Ovary (tissue), 9 donors: ENCODE data around the gene SPEG. TPM values are rescaled to one million over a fixed set of nuclear protein-coding genes. Genes with fewer than 3 reads are reported as not detected.
A peak's percentile ranks its signal among the peaks of the same experiment; 100 is the strongest.

Experiments
- DNase-seq, 5 donors: peaks; one replicate each; pipeline ENCODE4 v3.0.0-alpha.2; 2019 to 2020
- H3K27ac ChIP-seq, 2 donors: fragments of 200-600 bp; one replicate each; pipeline versions ENCODE4 v1.5.1 to v1.8.0; 2019 to 2022
- H3K27me3 ChIP-seq: fragments of 200-600 bp; one replicate; pipeline ENCODE4 v1.8.0; 2022
- H3K36me3 ChIP-seq: fragments of 200-600 bp; sonication (generic); one replicate; pipeline ENCODE4 v1.5.1; 2019
- H3K4me1 ChIP-seq: one replicate; pipeline ENCODE4 v1.8.1; 2013; ENCODE audit warnings: mild to moderate bottlenecking, moderate library complexity; ENCODE audit not compliant: insufficient read depth
- H3K4me3 ChIP-seq: fragments of 200-600 bp; sonication (generic); one replicate; pipeline ENCODE4 v1.5.1; 2017
- H3K9me3 ChIP-seq, 2 donors: fragments of 200-600 bp in 1 of 2; sonication (generic) in 1 of 2; one replicate each; pipeline versions ENCODE4 v1.5.1 to v1.8.1; 2013 to 2019; ENCODE audit warnings: mild to moderate bottlenecking in 1 of 2, moderate library complexity in 1 of 2
- EP300 ChIP-seq: sonication (generic); formaldehyde crosslinking; IDR thresholded peaks from one replicate; pipeline ENCODE4 v1.6.1; 2017; ENCODE audit warnings: antibody characterized with exemption
- POLR2A ChIP-seq: fragments of 450-650 bp; IDR thresholded peaks from one replicate; pipeline ENCODE4 v1.6.1; 2017; ENCODE audit warnings: antibody characterized with exemption, mild to moderate bottlenecking, moderate library complexity
- WGBS, 3 donors: extraction: QIAGEN DNeasy Blood & Tissue Kit in 1 of 3; methylation state at CpG; one replicate each; pipeline versions ENCODE4 v1.1.5 to v1.1.7; 2013 to 2017; 5-methylcytosine and 5-hydroxymethylcytosine counted together
- intact Hi-C, 4 donors: fragments of 100-400 bp; cut with DNase I; formaldehyde crosslinking; loops; one replicate each; pipeline versions ENCODE4 v1.11.0 to v1.15.1; 2022 to 2023
- polyA plus RNA-seq, 2 donors: library from polyadenylated mRNA; stranded (reverse); fragments of 200-250 nt in 1 of 2; fragments of 350-450 nt in 1 of 2; fragmentation: Illumina TruSeq in 1 of 2; extraction: RNeasy Lipid Tissue Mini Kit (QIAGEN cat#74804) in 1 of 2; gene quantifications; one replicate each; pipeline ENCODE4 v1.2.3, GENCODE V29; 2013 to 2014
- total RNA-seq, 7 donors: library from RNA; depleted of rRNA in 2 of 7; stranded (reverse); fragments of >200 nt in 2 of 7; fragmentation: NEBNext Ultra II Directional in 3 of 7; extraction: Animal tissue kit (Norgen Biotek cat#: 25700) in 3 of 7; gene quantifications; one replicate each; pipeline versions ENCODE4 v1.1.0 to v1.2.4, GENCODE V29; 2016 to 2023
- TF ChIP-seq, protein P1 (sequence below), 3 donors: fragments of 450-650 bp in 2 of 3; fragments of 200-600 bp in 1 of 3; IDR thresholded peaks; one replicate each; pipeline versions ENCODE4 v1.5.1 to v1.8.0; 2016 to 2022; ENCODE audit warnings: antibody characterized with exemption in 3 of 3, mild to moderate bottlenecking in 1 of 3
- donor health status: DM: no; HTN: no; CAD: no; lungs with moderate emphysema.
- donor health status: DM: no; HTN: no; CAD: no.
- donor health status: Bipolar disorder and iron deficiency.
- donor health status: DM: yes; HTN: yes; CAD: no.
- donor health status: DM: no; HTN: no; CAD: no.
- donor health status: DM: yes; HTN: yes; CAD: no.

Gene SPEG
- total and polyA plus RNA-seq, 9 donors, result 9.9 to 79.7 (median 29.6) TPM

DNA sequence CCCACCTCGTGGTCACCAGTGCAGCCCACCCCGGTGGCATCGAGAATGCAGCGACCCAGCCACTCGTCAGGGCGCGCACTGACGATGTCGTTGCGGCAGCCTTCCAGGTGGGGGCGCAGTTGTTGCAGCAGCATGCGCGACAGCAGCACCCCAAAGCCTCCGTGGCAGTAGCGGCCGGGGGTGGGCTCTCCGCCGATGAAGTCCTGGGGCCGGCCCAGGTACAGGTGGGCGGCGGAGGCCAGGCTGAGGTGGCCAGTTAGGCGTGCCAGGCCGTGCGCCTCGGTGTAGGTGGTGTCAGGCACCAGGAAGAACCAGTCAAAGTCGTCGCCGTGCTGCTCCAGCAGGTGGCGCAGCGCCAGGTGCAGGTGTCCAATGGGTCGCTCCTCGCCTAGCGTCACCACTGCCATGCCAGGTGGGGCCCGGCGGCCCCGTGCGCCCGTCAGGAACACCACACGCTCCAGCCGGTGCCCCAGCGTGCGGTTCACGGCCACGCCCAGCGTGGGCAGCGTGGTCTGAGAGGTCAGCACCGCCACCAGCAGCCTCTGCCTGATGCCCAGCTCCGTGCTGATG is 107.1 kb downstream of the SPEG start:
- Histone ChIP-seq H3K36me3 (no peaks in the 10 kb centered on the region), H3K4me1 (peaks cover 12% of the 10 kb centered on the region), H3K9me3 (no peaks in the 10 kb centered on the region), H3K27me3 (no peaks in the 10 kb centered on the region), H3K4me3 (no peak overlapping the region), H3K27ac (peak overlapping the region; percentile 28 to 95)
- DNase-seq, result peak; percentile 72 to 87 (median 86)
- intact Hi-C loops, result loop anchor here (1.0 to 5.0 kb wide), 4 partner anchors 101 to 146 kb away; no protein-coding TSS in a partner anchor
- TF ChIP-seq EP300, result no peak
- no peak for TF ChIP-seq POLR2A
- TF ChIP-seq, protein P1, sequence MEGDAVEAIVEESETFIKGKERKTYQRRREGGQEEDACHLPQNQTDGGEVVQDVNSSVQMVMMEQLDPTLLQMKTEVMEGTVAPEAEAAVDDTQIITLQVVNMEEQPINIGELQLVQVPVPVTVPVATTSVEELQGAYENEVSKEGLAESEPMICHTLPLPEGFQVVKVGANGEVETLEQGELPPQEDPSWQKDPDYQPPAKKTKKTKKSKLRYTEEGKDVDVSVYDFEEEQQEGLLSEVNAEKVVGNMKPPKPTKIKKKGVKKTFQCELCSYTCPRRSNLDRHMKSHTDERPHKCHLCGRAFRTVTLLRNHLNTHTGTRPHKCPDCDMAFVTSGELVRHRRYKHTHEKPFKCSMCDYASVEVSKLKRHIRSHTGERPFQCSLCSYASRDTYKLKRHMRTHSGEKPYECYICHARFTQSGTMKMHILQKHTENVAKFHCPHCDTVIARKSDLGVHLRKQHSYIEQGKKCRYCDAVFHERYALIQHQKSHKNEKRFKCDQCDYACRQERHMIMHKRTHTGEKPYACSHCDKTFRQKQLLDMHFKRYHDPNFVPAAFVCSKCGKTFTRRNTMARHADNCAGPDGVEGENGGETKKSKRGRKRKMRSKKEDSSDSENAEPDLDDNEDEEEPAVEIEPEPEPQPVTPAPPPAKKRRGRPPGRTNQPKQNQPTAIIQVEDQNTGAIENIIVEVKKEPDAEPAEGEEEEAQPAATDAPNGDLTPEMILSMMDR (IDR thresholded peaks at IDR 0.05), result peak; percentile 91 to 98 (median 98)
- WGBS, 3 donors, result 9 to 22% (median 14%) methylated on average over 37 to 48 of the region's 48 CpGs

DNA sequence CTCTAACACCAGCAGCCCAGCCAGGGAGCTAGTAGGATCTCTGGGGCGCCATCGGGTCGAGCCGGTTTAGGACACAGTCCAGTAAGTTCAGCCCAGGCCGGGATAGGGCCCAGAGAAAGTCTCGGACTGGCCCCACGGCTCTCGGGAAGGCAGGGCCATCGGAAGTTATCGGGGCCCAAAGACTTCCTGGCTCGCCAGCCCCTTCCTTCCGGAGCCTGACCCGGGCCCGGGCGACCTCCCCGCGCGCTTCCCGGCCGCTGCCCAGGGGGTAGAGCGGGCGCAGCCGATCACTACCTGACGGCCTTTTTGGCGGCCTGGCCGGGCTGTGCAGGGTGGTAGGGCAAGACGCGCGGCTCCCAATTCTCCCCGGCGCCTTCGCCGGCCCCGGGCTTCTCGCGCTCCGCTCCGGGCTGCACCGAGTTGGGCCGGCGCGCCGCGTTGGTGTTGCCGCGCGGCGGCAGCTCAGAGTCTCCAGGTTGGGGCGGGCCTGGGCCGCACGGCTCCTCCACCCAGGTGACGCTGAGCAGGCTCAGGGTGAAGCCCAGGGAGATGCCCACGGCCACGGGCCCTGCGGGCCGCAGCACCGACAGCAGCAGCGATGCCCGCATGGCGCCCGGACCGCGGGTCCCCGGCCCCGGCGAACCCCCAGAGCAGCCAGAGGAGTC is 108.4 kb downstream of the SPEG start:
- no peaks in the 10 kb centered on the region for H3K27me3 ChIP-seq
- peaks cover 12% of the 10 kb centered on the region for H3K4me1 ChIP-seq
- no peaks in the 10 kb centered on the region for H3K9me3 ChIP-seq
- TF ChIP-seq POLR2A (no peak), EP300 (no peak)
- TF ChIP-seq, protein P1 (IDR thresholded peaks at IDR 0.05), result no peak
- peak overlapping the region; percentile 88 to 95 for H3K27ac ChIP-seq
- 0 to 1% (median 0%) methylated on average over 40 to 66 of the region's 66 CpGs for WGBS, 3 donors
- DNase-seq, result peak in 1 of 5 donors; percentile 67
- intact Hi-C loops, result loop anchor here (2.0 to 5.0 kb wide), 3 partner anchors 99 to 144 kb away; no protein-coding TSS in a partner anchor
- H3K36me3 ChIP-seq, result no peaks in the 10 kb centered on the region
- H3K4me3 ChIP-seq, result peak overlapping the region; percentile 82

DNA sequence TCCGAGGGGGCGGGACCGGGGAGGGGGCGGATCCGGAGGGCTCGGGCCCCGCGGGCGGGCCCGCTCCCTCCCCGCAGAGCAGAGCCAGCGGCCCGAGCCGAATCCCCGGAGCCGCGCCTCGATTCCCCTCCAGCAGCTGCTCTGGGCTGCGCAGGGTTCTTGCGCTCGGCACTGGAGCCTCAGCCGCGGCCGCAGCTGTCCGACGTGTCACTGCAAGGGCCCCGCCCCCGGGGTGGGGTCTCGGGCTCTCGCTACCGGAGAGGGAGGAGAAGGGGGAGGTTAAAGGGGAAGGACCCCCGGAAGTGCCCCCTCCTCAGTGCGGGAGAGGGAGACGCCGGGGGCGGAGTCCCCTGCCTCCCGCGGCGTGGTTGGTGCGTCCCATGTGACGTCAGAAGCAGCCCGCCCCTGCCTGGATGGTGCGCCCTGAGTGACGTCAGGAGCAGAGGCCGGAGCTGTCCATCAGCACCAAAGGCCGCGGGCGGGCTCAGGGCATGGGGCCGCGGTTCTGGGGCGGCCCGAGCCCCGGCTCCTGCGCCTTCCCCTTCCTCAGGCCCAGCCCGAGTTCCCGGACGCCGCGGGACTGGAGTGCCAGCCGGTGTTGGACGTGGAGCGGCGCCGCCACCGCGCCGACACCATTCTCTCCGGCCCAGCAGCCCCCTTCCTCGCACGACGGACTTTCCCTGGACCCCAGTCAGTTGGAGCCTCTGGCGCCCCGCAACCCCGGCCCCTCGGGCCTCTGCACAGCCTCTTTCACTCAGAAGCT is 109.1 kb downstream of the SPEG start, which contains the start of the genes CHPF and TMEM198:
CHPF (minus strand) TSS at position 214 of the 763 bp plus-strand sequence. CDS start 271 bp downstream, outside the sequence.
TMEM198 (plus strand) TSS at position 433 of the 763 bp plus-strand sequence. CDS start 700 bp downstream, outside the sequence.
- intact Hi-C loops, result loop anchor here (2.0 to 5.0 kb wide), 3 partner anchors 99 to 144 kb away; no protein-coding TSS in a partner anchor
- 0 to 1% (median 0%) methylated on average over 37 to 75 of the region's 75 CpGs for WGBS, 3 donors
- DNase-seq, result peak; percentile 99
- no peaks in the 10 kb centered on the region for H3K36me3 ChIP-seq
- peak within 1 kb of the TSS; percentile 82 for H3K4me3 ChIP-seq
- H3K9me3 ChIP-seq, result no peaks in the 10 kb centered on the region
- peak within 1 kb of the TSS; percentile 88 to 95 for H3K27ac ChIP-seq
- peaks cover 9% of the 10 kb centered on the region for H3K4me1 ChIP-seq
- TF ChIP-seq, protein P1 (IDR thresholded peaks at IDR 0.05), result no peak
- peak; percentile 74 for TF ChIP-seq POLR2A
- TF ChIP-seq EP300, result peak; percentile 77
- no peaks in the 10 kb centered on the region for H3K27me3 ChIP-seq

DNA sequence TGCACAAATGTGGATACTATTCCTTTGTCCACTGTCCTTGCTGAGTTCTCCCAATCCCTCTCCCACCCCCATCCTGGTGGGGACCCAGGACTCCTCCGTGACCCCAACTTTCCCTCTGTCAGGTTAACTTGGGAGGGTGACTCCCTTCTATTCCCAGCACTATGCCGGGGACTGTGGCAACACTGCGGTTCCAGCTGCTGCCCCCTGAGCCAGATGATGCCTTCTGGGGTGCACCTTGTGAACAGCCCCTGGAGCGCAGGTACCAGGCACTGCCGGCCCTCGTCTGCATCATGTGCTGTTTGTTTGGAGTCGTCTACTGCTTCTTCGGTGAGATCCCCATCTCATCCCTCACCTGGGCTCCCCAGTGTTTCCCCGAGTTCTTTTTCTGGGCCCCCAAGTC is 109.9 kb downstream of the SPEG start:
- Histone ChIP-seq H3K36me3 (no peaks in the 10 kb centered on the region), H3K4me1 (peaks cover 9% of the 10 kb centered on the region), H3K27me3 (no peaks in the 10 kb centered on the region), H3K9me3 (no peaks in the 10 kb centered on the region), H3K27ac (peak overlapping the region; percentile 88 to 95), H3K4me3 (peak overlapping the region; percentile 82)
- peak in 1 of 5 donors; percentile 52 for DNase-seq
- intact Hi-C loops, result loop anchor here in 2 of 4 donors (5.0 kb wide), 2 partner anchors 98 to 143 kb away; no protein-coding TSS in a partner anchor
- TF ChIP-seq, protein P1 (IDR thresholded peaks at IDR 0.05), result no peak
- TF ChIP-seq EP300, result no peak
- TF ChIP-seq POLR2A, result no peak
- 19 to 35% (median 25%) methylated on average over 9 of the region's 9 CpGs for WGBS, 3 donors
